NCI-H1048 (cell line): ENCODE measurements around the gene COASY.

Experiments used
- DNase-seq: peaks from one replicate; lab custom pipeline; 2025; lab: John Stamatoyannopoulos, UW

The COASY gene

GRCh38 chr17:42561897-42562387 is at the start of gene COASY:
Gene COASY, plus strand, starts transcription at chr17:42562148. Its CDS starts 475 bp downstream, at chr17:42562623.
- DNase-seq = peak; percentile 90

- no peak for DNase-seq
Measured at GRCh38 chr17:42512246-42512645, 49.7 kb upstream of the COASY start.

- DNase-seq = no peak
Measured at GRCh38 chr17:42512733-42513251, 49.2 kb upstream of the COASY start.

GRCh38 chr17:42513686-42514085 is 48.3 kb upstream of the COASY start:
- DNase-seq = no peak

GRCh38 chr17:42514279-42514678 is 47.7 kb upstream of the COASY start:
- no peak for DNase-seq

- DNase-seq = no peak
Measured at GRCh38 chr17:42514867-42515266, 47.1 kb upstream of the COASY start.

- DNase-seq = no peak
Measured at GRCh38 chr17:42517516-42517915, 44.4 kb upstream of the COASY start.

GRCh38 chr17:42518046-42518754 is 43.7 kb upstream of the COASY start:
- no peak for DNase-seq

GRCh38 chr17:42518755-42519545 is 43.0 kb upstream of the COASY start:
- DNase-seq = no peak

GRCh38 chr17:42519546-42520491 is 42.1 kb upstream of the COASY start:
- no peak for DNase-seq

- DNase-seq = no peak
Measured at GRCh38 chr17:42520540-42520951, 41.4 kb upstream of the COASY start.

- no peak for DNase-seq
Measured at GRCh38 chr17:42521036-42521435, 40.9 kb upstream of the COASY start.

GRCh38 chr17:42521666-42522262 is 40.2 kb upstream of the COASY start:
- no peak for DNase-seq

GRCh38 chr17:42522263-42522790 is 39.6 kb upstream of the COASY start:
- DNase-seq = no peak

- no peak for DNase-seq
Measured at GRCh38 chr17:42522798-42523278, 39.1 kb upstream of the COASY start.

GRCh38 chr17:42525221-42525620 is 36.7 kb upstream of the COASY start:
- no peak for DNase-seq

- no peak for DNase-seq
Measured at GRCh38 chr17:42526031-42526444, 35.9 kb upstream of the COASY start.

- DNase-seq = no peak
Measured at GRCh38 chr17:42527932-42528331, 34.0 kb upstream of the COASY start.

- no peak for DNase-seq
Measured at GRCh38 chr17:42529061-42529460, 32.9 kb upstream of the COASY start.

GRCh38 chr17:42530952-42531454 is 30.9 kb upstream of the COASY start:
- no peak for DNase-seq
